Neural cell (in vitro differentiated cells): ENCODE measurements around the gene DHTKD1. TPM values are rescaled to one million over a fixed set of nuclear protein-coding genes. Genes with fewer than 3 reads are reported as not detected.

Source experiments
- H2AFZ ChIP-seq: fragments of 200-600, 300-800 bp; sonication (generic), shearing (Covaris generic); 2 replicates; pipeline ENCODE4 v1.6.0; 2014; ENCODE audit warnings: low read depth, mild to moderate bottlenecking, antibody characterized with exemption, low read length, moderate library complexity
- H3F3A ChIP-seq: fragments of 200-600 bp; shearing (Covaris generic); 2 replicates; pipeline ENCODE4 v1.6.1; 2016; ENCODE audit warnings: mild to moderate bottlenecking, moderate library complexity, mixed read lengths, antibody characterized with exemption, low read length; ENCODE audit not compliant: insufficient read depth, poor library complexity, severe bottlenecking
- H3K27ac ChIP-seq: fragments of 200-600, 300-800 bp; sonication (generic), shearing (Covaris generic); 2 replicates; pipeline ENCODE4 v1.5.1; 2014; ENCODE audit warnings: mild to moderate bottlenecking, low read length, moderate library complexity
- H3K27me3 ChIP-seq: fragments of 300-800, 200-600 bp; sonication (generic), shearing (Covaris generic); 2 replicates; pipeline ENCODE4 v1.6.0; 2014; ENCODE audit warnings: mild to moderate bottlenecking, low read depth, low read length, moderate library complexity; ENCODE audit not compliant: insufficient read depth
- H3K36me3 ChIP-seq: fragments of 300-800, 200-600 bp; sonication (generic), shearing (Covaris generic); 2 replicates; pipeline ENCODE4 v1.5.1; 2014; ENCODE audit warnings: mild to moderate bottlenecking, antibody characterized with exemption, low read length, moderate library complexity; ENCODE audit not compliant: insufficient read depth
- H3K4me2 ChIP-seq: fragments of 300-800, 200-600 bp; sonication (generic), shearing (Covaris generic); 2 replicates; pipeline ENCODE4 v1.6.0; 2014; ENCODE audit warnings: mild to moderate bottlenecking, low read length
- H3K4me3 ChIP-seq: fragments of 300-800, 200-600 bp; sonication (generic), shearing (Covaris generic); 2 replicates; pipeline ENCODE4 v1.5.1; 2014; ENCODE audit warnings: mild to moderate bottlenecking, low read length, moderate library complexity
- H3K79me2 ChIP-seq: fragments of 200-600 bp; shearing (Covaris generic); replicated peaks from 2 replicates; pipeline ENCODE4 v1.6.0; 2014; ENCODE audit warnings: mild to moderate bottlenecking, low read length, moderate library complexity; ENCODE audit not compliant: insufficient read depth
- H3K9ac ChIP-seq: fragments of 300-800, 200-600 bp; sonication (generic), shearing (Covaris generic); 2 replicates; pipeline ENCODE4 v1.6.1; 2016; ENCODE audit warnings: mild to moderate bottlenecking, low read length, mixed read lengths
- H3K9me2 ChIP-seq: fragments of 200-600 bp; shearing (Covaris generic); 2 replicates; pipeline ENCODE4 v1.6.1; 2016; ENCODE audit warnings: mild to moderate bottlenecking, low read length, mixed read lengths; ENCODE audit not compliant: insufficient read depth
- H3K9me3 ChIP-seq: fragments of 200-600, 300-800 bp; sonication (generic), shearing (Covaris generic); 2 replicates; pipeline ENCODE4 v1.6.1; 2016; ENCODE audit warnings: mild to moderate bottlenecking, mixed run types, low read length, moderate library complexity, mixed read lengths
- H4K20me1 ChIP-seq: fragments of 200-600 bp; shearing (Covaris generic); 2 replicates; pipeline ENCODE4 v1.6.1; 2016; ENCODE audit warnings: mild to moderate bottlenecking, mixed run types; ENCODE audit not compliant: insufficient read depth
- CTCF ChIP-seq: fragments of 450-650 bp; IDR thresholded peaks from 2 replicates; pipeline ENCODE4 v1.5.1; 2014; ENCODE audit warnings: antibody characterized with exemption, mild to moderate bottlenecking, moderate library complexity; ENCODE audit not compliant: poor library complexity, severe bottlenecking
- EP300 ChIP-seq: fragments of 450-650 bp; conservative IDR thresholded peaks from 2 replicates; pipeline ENCODE4 v1.6.1; 2014; ENCODE audit warnings: antibody characterized with exemption, mild to moderate bottlenecking, moderate library complexity; ENCODE audit not compliant: poor library complexity, severe bottlenecking
- EZH2 ChIP-seq: fragments of 200-600, 300-800 bp; shearing (Covaris generic), sonication (generic); IDR thresholded peaks from 2 replicates; pipeline ENCODE4 v1.6.1; 2014; ENCODE audit warnings: antibody characterized with exemption, low read length, borderline replicate concordance, mild to moderate bottlenecking; ENCODE audit not compliant: insufficient read depth, poor library complexity, severe bottlenecking
- MXI1 ChIP-seq: fragments of 450-650 bp; conservative IDR thresholded peaks from 2 replicates; pipeline ENCODE4 v1.6.1; 2014; ENCODE audit warnings: antibody characterized with exemption, mild to moderate bottlenecking; ENCODE audit not compliant: poor library complexity, severe bottlenecking
- POLR2AphosphoS5 ChIP-seq: IDR thresholded peaks from 2 replicates; pipeline ENCODE4 v1.6.1; 2012
- RAD21 ChIP-seq: fragments of 450-650 bp; conservative IDR thresholded peaks from 2 replicates; pipeline ENCODE4 v1.6.1; 2014; ENCODE audit warnings: antibody characterized with exemption, mild to moderate bottlenecking, moderate library complexity
- REST ChIP-seq: IDR thresholded peaks from 2 replicates; pipeline ENCODE4 v1.6.1; 2012; ENCODE audit warnings: borderline replicate concordance
- SMC3 ChIP-seq: fragments of 450-650 bp; conservative IDR thresholded peaks from 2 replicates; pipeline ENCODE4 v1.6.1; 2014; ENCODE audit warnings: antibody characterized with exemption, mild to moderate bottlenecking, moderate library complexity; ENCODE audit not compliant: poor library complexity
- TAF1 ChIP-seq: IDR thresholded peaks from 2 replicates; pipeline ENCODE4 v1.6.1; 2012; ENCODE audit warnings: low read depth
- polyA plus RNA-seq: library from polyadenylated mRNA; depleted of rRNA; stranded (reverse); fragments of >200 nt; gene quantifications from 2 replicates; pipeline ENCODE4 v1.2.3, GENCODE V29; 2014

Gene DHTKD1
- polyA plus RNA-seq, 1 donor from 2014 or later: 24.0 TPM

- H3K4me3 ChIP-seq: no peak overlapping the region
- no peak overlapping the region for H2AFZ ChIP-seq
- H3K36me3 ChIP-seq: no peaks in the 10 kb centered on the region
- no peaks in the 10 kb centered on the region for H4K20me1 ChIP-seq
- H3K9ac ChIP-seq: no peak overlapping the region
- H3K9me2 ChIP-seq: no peaks in the 10 kb centered on the region
- no peaks in the 10 kb centered on the region for H3F3A ChIP-seq
- no peaks in the 10 kb centered on the region for H3K9me3 ChIP-seq
- H3K4me2 ChIP-seq: no peak overlapping the region
- TF ChIP-seq CTCF (no peak), EP300 (no peak), MXI1 (no peak), REST (no peak), TAF1 (no peak), RAD21 (no peak), EZH2 (no peak), SMC3 (no peak), POLR2AphosphoS5 (no peak)
- no peaks in the 10 kb centered on the region for H3K79me2 ChIP-seq
- H3K27me3 ChIP-seq: no peaks in the 10 kb centered on the region
- no peak overlapping the region for H3K27ac ChIP-seq
Observed at GRCh38 chr10:12098966-12099365, 30.2 kb downstream of the DHTKD1 start.

GRCh38 chr10:12103802-12104201 is 35.0 kb downstream of the DHTKD1 start:
- no peaks in the 10 kb centered on the region for H3K27me3 ChIP-seq
- H2AFZ ChIP-seq: no peak overlapping the region
- H3K36me3 ChIP-seq: no peaks in the 10 kb centered on the region
- H3F3A ChIP-seq: no peaks in the 10 kb centered on the region
- TF ChIP-seq EP300: no peak
- H3K9me2 ChIP-seq: no peaks in the 10 kb centered on the region
- H3K4me2 ChIP-seq: no peak overlapping the region
- no peak overlapping the region for H3K27ac ChIP-seq
- no peaks in the 10 kb centered on the region for H4K20me1 ChIP-seq
- no peak overlapping the region for H3K4me3 ChIP-seq
- H3K9me3 ChIP-seq: no peaks in the 10 kb centered on the region
- no peak overlapping the region for H3K9ac ChIP-seq
- H3K79me2 ChIP-seq: no peaks in the 10 kb centered on the region

GRCh38 chr10:12107781-12108180 is 39.0 kb downstream of the DHTKD1 start:
- Histone ChIP-seq H4K20me1 (no peaks in the 10 kb centered on the region), H3K9me2 (no peaks in the 10 kb centered on the region), H3K9me3 (no peaks in the 10 kb centered on the region), H3K79me2 (no peaks in the 10 kb centered on the region), H3F3A (no peaks in the 10 kb centered on the region), H3K27me3 (no peaks in the 10 kb centered on the region), H3K4me3 (no peak overlapping the region), H3K4me2 (no peak overlapping the region), H3K27ac (no peak overlapping the region), H3K36me3 (no peaks in the 10 kb centered on the region), H2AFZ (no peak overlapping the region), H3K9ac (no peak overlapping the region)
- no peak for TF ChIP-seq EZH2
- TF ChIP-seq CTCF: no peak
- TF ChIP-seq POLR2AphosphoS5: no peak
- no peak for TF ChIP-seq REST
- TF ChIP-seq MXI1: no peak
- TF ChIP-seq SMC3: no peak
- no peak for TF ChIP-seq RAD21
- no peak for TF ChIP-seq TAF1
- no peak for TF ChIP-seq EP300
